SU-DHL-6 (cell line): ENCODE results near the gene UMODL1.

Source experiments
- CTCF ChIP-seq: fragments of 200-600 bp; sonication (generic); IDR thresholded peaks from one replicate; pipeline ENCODE4 v1.5.1; 2017; ENCODE audit warnings: antibody characterized with exemption, mild to moderate bottlenecking, low read length, moderate library complexity; ENCODE audit not compliant: insufficient read depth, poor library complexity, severe bottlenecking
- EZH2phosphoT487 ChIP-seq: fragments of 200-600 bp; sonication (generic), shearing (Covaris generic); conservative IDR thresholded peaks from 2 replicates; pipeline ENCODE4 v1.6.1; 2018; ENCODE audit warnings: mild to moderate bottlenecking, antibody characterized with exemption, low read length, moderate library complexity, mixed read lengths

DNA sequence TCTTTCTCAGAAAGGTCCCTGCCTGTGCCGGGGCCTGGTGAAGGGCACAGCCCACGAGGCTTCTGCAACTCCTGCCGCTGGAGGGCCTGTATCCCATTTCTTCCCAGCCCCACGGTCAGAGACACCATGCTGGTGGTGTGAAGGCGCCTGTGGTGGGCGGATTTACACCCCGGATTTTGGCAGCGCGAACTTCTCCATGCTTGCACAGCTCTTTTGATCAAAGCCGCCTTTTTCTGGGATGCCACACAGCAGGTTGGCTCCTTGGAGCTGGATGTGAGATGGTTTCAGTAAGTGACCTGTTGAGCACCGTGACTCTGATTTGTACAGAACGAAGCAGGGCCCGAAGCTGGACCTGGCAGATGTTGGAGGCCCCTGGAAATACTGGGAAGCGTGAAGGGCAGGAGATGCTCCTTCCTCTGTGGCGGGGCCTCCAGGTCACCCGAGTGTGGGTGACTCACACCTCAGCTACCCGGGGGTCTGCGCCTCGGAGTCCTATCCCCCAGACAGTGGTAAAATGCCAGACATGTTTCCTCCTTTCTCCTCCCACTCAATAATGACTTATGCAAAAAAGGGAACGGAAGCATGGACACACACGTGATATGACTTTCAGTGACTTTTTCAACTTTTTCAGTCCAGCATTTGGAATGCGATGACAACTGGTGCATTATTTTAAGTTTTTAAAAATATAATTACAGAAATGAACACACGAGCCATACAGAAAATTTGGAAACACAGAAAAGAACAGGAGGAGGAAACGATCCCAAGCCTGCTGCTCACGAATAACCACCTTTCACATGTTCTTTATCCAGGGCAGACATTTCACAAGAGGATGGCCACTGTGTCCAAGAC, 9.0 kb downstream of the UMODL1 start:
- TF ChIP-seq CTCF (no peak), EZH2phosphoT487 (no peak)
